Measurements from ENCODE around the gene BANP.
A peak's percentile ranks its signal among the peaks of the same experiment; 100 is the strongest.
"Not testable (repeated sequence)": the region's sequence is repeated elsewhere in the genome, so short reads cannot be mapped to it uniquely, and the experiment has no call there.

The BANP gene, protein sequence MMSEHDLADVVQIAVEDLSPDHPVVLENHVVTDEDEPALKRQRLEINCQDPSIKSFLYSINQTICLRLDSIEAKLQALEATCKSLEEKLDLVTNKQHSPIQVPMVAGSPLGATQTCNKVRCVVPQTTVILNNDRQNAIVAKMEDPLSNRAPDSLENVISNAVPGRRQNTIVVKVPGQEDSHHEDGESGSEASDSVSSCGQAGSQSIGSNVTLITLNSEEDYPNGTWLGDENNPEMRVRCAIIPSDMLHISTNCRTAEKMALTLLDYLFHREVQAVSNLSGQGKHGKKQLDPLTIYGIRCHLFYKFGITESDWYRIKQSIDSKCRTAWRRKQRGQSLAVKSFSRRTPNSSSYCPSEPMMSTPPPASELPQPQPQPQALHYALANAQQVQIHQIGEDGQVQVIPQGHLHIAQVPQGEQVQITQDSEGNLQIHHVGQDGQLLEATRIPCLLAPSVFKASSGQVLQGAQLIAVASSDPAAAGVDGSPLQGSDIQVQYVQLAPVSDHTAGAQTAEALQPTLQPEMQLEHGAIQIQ

GRCh38 chr16:87950765-87951551 lies at the start of gene BANP:
TSS of gene BANP (plus strand) at chr16:87951434. CDS start at chr16:87975116, 23,682 bp downstream.
- peak; percentile 87 for DNase-seq

DNA sequence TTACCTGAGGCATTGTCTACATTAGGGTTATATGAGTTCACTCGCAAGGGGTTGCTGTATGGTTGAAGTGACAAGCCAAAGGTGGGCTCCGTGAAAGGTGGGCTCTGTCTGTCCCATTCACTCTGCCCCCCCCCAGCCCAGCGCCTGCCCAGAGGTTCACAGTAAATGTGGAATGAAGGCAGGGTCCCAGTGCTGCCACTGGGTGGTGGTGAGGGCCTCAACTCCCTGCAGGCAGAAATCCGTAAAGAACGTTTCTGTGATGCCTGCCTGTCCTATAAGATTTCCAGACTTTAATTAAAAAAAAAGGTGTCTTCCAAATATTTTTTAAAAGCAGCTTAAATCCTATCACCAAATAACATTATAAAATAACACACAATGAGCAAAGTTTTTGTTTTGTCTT lies 46.3 kb upstream of the BANP start:
- not testable (repeated sequence) for DNase-seq

DNA sequence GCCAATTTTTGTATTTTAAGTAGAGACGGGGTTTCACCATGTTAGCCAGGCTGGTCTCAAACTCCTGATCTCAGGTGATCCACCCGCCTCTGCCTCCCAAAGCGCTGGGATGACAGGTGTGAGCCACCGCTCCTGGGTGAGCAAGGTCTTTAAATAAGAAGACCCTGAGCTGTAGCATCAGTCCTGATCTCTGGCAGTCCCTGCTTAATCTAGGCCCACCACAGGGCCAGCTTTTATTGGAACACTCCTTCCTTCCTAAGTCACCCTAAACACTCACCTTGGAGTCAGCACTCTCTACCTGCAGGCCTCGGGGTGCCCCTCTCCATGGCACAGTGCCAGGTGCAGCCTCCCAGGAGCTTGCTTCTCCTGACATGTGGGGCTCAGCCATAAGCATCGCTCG lies 45.7 kb upstream of the BANP start:
- not testable (repeated sequence) for DNase-seq

DNA sequence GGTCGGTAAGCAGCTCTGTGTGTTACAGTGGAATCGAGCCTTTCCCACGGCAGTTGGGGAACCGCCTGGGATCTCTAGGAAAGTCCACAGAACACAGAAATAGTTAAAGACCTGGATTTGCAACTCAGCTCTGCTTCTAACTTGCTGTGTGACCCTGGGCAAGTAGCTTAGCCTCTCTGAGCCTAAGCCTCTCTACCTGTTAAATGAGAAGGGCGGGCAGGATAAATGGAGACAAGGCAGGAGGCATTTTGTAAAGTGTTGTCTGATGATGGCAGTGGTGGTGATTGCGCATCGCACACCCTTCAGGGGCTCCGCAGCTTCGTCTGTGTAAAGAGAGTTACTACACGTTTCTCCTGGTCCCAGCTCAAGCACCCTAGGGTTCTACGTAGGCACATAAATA lies 43.1 kb upstream of the BANP start:
- DNase-seq, result not testable (repeated sequence)

GRCh38 chr16:87909203-87909935 lies 41.9 kb upstream of the BANP start:
- not testable (repeated sequence) for DNase-seq

- peak; percentile 51 for DNase-seq
These were observed 40.0 kb upstream of the BANP start for GRCh38 chr16:87911106-87911763.

GRCh38 chr16:87912691-87913090 lies 38.5 kb upstream of the BANP start:
- not testable (repeated sequence) for DNase-seq

DNA sequence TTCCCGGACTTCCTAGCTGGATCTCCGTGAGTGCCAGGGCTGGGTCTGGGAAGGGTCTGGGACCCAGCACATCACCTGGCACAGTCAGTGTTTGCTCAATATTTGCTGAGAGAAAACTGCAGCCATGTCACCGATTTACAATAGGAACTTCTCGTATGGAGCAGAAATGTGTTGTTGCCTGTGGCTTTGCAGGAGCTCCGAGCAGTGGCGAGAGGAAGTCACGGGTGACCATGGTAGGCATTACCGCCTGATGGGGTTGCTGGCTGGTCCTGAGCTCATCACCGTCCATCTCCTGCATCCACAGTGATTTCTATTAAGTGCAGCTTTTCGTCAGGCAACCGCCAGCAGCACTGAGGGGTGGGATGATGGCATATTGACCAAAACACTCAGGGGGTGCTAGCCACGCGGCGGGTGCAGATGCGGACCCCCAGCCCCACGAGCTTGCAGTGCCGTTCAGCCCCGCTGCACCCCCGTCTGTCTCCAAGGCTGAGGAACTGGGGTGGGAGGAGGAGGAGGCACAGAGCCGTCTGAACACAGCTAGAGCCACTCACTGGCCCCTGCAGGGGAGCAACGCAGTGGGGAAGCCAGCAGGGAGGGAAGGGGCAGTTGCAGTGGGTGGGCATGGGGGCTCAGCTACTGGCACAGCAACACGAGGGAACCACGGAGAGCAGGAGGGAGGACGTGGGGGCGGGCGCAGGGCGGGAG lies 37.1 kb upstream of the BANP start:
- DNase-seq, result not testable (repeated sequence)

GRCh38 chr16:87914812-87915211 lies 36.4 kb upstream of the BANP start:
- no peak for DNase-seq

DNA sequence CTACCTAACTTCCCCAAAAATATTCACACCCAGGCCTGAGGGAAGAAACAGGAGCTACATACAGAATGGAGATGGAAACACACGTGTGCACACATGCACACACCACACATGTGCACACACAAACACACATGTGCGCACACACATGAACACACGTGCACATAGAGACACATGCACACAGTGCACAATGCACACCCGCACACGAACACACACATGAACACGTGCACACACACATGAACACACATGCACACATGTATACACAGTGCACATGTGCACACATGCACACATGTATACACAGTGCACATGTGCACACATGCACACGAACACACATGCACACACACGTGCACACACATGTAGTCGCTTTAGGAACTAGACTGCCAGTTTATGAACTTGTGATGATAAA lies 33.7 kb upstream of the BANP start:
- DNase-seq, result no peak

GRCh38 chr16:87918338-87918737 lies 32.9 kb upstream of the BANP start:
- DNase-seq, result no peak

GRCh38 chr16:87918866-87919680 lies 32.2 kb upstream of the BANP start:
- DNase-seq, result no peak

- no peak for DNase-seq
These were observed 31.6 kb upstream of the BANP start for GRCh38 chr16:87919681-87919994.

- DNase-seq, result peak; percentile 21
These were observed 29.9 kb upstream of the BANP start for GRCh38 chr16:87921236-87921773.

GRCh38 chr16:87922250-87922871 lies 28.9 kb upstream of the BANP start:
- no peak for DNase-seq

DNA sequence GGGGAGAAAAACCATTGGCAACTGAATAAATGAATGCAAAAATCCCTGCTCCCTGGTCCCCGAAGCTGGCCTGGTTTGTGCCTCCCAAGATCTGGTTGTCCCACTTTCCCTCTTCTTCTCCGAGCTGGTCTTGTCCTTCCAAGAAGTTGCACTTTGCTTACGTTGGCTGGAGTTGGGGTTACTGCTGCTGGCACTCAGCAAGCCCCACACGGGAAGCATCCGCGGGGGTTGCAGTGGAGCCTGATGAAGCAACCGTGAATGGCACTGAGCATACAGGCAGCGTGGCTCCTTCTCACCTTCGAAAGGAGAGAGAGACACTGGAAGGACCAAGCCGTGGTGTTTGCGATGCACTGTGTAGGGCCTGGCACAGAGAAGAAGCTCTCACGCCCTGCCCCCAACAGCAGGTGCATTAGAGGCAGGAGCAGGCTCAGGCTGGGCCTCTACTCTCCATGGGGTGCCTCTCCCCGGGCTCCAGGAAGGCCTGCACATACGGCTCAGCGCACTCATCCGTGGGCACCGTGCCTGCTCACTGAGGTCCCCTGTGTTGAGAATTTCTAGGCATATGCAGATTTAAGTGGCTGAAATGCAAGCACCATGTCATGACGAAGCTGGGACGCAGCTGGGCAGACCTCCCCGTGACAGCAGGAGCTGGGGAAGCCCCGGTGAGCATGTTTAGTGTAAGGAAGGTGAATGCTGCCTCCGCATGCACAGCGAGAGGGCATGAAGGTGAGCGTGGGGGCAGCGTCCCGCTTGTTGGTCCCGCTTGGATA lies 27.0 kb upstream of the BANP start:
- peak; percentile 2 for DNase-seq

DNA sequence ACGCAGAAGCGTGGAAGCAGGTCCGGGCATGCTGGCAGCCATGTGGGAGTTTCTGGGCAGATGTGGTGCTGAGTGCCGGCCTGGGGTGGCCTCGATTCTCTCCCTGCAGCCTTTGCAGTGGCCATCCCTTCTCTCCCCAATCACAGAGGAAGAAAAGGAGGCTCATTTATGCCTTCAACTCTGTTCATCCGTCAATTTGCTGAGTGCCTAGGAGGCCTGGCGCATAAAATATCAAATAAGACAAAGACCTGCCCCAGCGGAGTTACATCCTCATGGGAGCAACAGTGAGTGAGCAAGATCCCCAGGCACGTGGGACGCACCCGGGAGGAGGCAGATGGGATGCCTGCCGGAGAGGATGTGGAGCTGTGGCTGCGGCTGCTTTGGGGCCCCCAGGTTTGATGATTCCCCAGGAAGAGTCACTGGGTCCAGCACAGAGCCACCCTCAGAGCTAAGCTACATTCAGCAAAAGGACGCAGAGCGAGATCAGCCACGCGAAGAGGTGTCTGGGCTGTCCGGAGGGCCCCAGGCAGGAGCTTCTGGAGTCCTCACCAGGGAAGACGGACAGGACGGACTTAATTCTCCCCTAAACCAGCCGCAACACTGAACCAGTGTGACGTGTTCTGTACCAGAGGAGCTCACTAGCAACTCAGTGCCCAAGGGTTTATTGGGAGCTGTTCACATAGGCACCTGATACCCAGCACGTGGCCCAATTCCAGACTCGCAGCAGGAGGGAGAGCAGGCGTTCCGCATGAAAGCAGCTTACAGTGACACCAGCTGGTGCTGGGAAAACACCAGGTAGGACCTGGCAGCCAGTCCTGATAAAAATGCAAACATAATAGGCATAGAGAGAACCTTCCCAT lies 26.2 kb upstream of the BANP start:
- no peak for DNase-seq
